K562 (cell line): ENCODE data around the gene CTSW. TPM values are rescaled to one million over a fixed set of nuclear protein-coding genes. Genes with fewer than 3 reads are reported as not detected.

Source experiments
- CBFA2T2 ChIP-seq: fragments of 450-650 bp; conservative IDR thresholded peaks from 2 replicates; pipeline ENCODE4 v1.6.1; 2017; ENCODE audit warnings: mild to moderate bottlenecking
- DMBX1 ChIP-seq: fragments of 250-450 bp; sonication (Bioruptor Pico); IDR thresholded peaks from 2 replicates; pipeline ENCODE4 v1.8.0; 2022; ENCODE audit warnings: inconsistent platforms, mild to moderate bottlenecking, moderate library complexity, borderline replicate concordance
- ELF2 ChIP-seq: fragments of 250-450 bp; sonication (Bioruptor Pico); IDR thresholded peaks from 2 replicates; pipeline ENCODE4 v1.5.0; 2021; ENCODE audit warnings: mild to moderate bottlenecking
- EWSR1 ChIP-seq: fragments of 450-650 bp; IDR thresholded peaks from 2 replicates; pipeline ENCODE4 v1.6.1; 2018; ENCODE audit warnings: borderline replicate concordance, mild to moderate bottlenecking, low read depth, moderate library complexity; ENCODE audit not compliant: partially characterized antibody
- FOXJ2 ChIP-seq: fragments of 200-800 bp; sonication (Bioruptor generic); IDR thresholded peaks from 2 replicates; pipeline ENCODE4 v1.6.1; 2016; ENCODE audit warnings: missing genetic modification characterization, missing compliant biosample characterization
- MAFK ChIP-seq: IDR thresholded peaks from 2 replicates; pipeline ENCODE4 v1.6.1; 2011; ENCODE audit warnings: low read length, improper control_type of control experiment
- MAZ ChIP-seq, 2 experiments: fragments of 450-650 bp in 1 of 2; sonication (generic) in 1 of 2; formaldehyde crosslinking; IDR thresholded peaks in 1 of 2; conservative IDR thresholded peaks in 1 of 2; 2 replicates each; pipeline versions ENCODE4 v1.4.0 to v1.5.0; 2020; ENCODE audit warnings: mild to moderate bottlenecking in 1 of 2, missing genetic modification reagents in 1 of 2
- MXI1 ChIP-seq: IDR thresholded peaks from 2 replicates; pipeline ENCODE4 v1.6.1; 2011; ENCODE audit warnings: low read depth, mild to moderate bottlenecking, improper control_type of control experiment, low read length
- RAD51 ChIP-seq: fragments of 450-650 bp; IDR thresholded peaks from 2 replicates; pipeline ENCODE4 v1.7.1; 2016; ENCODE audit warnings: low read depth, mild to moderate bottlenecking, borderline replicate concordance
- STAG1 ChIP-seq: sonication (generic); formaldehyde crosslinking; IDR thresholded peaks from 2 replicates; pipeline ENCODE4 v1.5.0; 2020; ENCODE audit warnings: missing genetic modification reagents, borderline replicate concordance
- STAT5A ChIP-seq: IDR thresholded peaks from 2 replicates; pipeline ENCODE4 v1.6.1; 2012; ENCODE audit warnings: low read length, inconsistent platforms, borderline replicate concordance
- YBX1 ChIP-seq: fragments of 450-650 bp; IDR thresholded peaks from 2 replicates; pipeline ENCODE4 v1.7.1; 2016; ENCODE audit warnings: mild to moderate bottlenecking
- ZNF311 ChIP-seq: fragments of 250-450 bp; sonication (Bioruptor Pico); IDR thresholded peaks from 2 replicates; pipeline ENCODE4 v1.4.0; 2020; ENCODE audit warnings: mild to moderate bottlenecking, moderate library complexity
- polyA plus RNA-seq, 8 experiments: library from polyadenylated mRNA; depleted of rRNA in 4 of 8; stranded (reverse) in 5 of 8; unstranded in 3 of 8; fragments of >200 nt; fragmentation: Nextera tagmentation in 2 of 8; fragmentation: Illumina TruSeq in 1 of 8; extraction: Ambion mirVana in 2 of 8; extraction: Trizol in 1 of 8; gene quantifications; 2 replicates each; pipeline versions ENCODE4 v1.2.1 to v1.2.3, GENCODE V29; 2011 to 2014; ENCODE audit warnings: inconsistent platforms in 1 of 8, missing spikeins in 1 of 8
- total RNA-seq, 7 experiments: library from RNA; depleted of rRNA in 6 of 7; stranded (reverse); fragments of >200 nt in 6 of 7; fragmentation: Illumina TruSeq in 2 of 7; extraction: Trizol in 2 of 7; gene quantifications; 2 replicates each; pipeline versions ENCODE4 v1.2.1 to v1.2.3, GENCODE V29; 2011 to 2021; ENCODE audit warnings: low replicate concordance in 1 of 7
- TF ChIP-seq, protein P1 (sequence below): fragments of 250-450 bp; sonication (Bioruptor Pico); IDR thresholded peaks from 2 replicates; pipeline ENCODE4 v1.9.0; 2021; ENCODE audit warnings: mild to moderate bottlenecking, inconsistent platforms
- TF ChIP-seq, protein P2 (sequence below): fragments of 250-450 bp; sonication (Bioruptor Pico); IDR thresholded peaks from 2 replicates; pipeline ENCODE4 v1.8.0; 2021; ENCODE audit warnings: moderate library complexity, mild to moderate bottlenecking, inconsistent platforms
- TF ChIP-seq, protein P3 (sequence below), 2 experiments: fragments of 450-650 bp in 1 of 2; IDR thresholded peaks; 2 replicates each; pipeline ENCODE4 v1.6.1; 2011 to 2017; ENCODE audit warnings: low read depth in 2 of 2, antibody characterized with exemption in 1 of 2, borderline replicate concordance in 1 of 2, low read length in 1 of 2, mild to moderate bottlenecking in 1 of 2, mixed read lengths in 1 of 2; ENCODE audit not compliant: control insufficient read depth in 1 of 2

The CTSW gene
- total and polyA plus RNA-seq, 9 of the 15 experiments (the other 6 are each of a cell fraction or from before 2014, with no cell fraction given): 0.04 TPM; not detected in 8

DNA sequence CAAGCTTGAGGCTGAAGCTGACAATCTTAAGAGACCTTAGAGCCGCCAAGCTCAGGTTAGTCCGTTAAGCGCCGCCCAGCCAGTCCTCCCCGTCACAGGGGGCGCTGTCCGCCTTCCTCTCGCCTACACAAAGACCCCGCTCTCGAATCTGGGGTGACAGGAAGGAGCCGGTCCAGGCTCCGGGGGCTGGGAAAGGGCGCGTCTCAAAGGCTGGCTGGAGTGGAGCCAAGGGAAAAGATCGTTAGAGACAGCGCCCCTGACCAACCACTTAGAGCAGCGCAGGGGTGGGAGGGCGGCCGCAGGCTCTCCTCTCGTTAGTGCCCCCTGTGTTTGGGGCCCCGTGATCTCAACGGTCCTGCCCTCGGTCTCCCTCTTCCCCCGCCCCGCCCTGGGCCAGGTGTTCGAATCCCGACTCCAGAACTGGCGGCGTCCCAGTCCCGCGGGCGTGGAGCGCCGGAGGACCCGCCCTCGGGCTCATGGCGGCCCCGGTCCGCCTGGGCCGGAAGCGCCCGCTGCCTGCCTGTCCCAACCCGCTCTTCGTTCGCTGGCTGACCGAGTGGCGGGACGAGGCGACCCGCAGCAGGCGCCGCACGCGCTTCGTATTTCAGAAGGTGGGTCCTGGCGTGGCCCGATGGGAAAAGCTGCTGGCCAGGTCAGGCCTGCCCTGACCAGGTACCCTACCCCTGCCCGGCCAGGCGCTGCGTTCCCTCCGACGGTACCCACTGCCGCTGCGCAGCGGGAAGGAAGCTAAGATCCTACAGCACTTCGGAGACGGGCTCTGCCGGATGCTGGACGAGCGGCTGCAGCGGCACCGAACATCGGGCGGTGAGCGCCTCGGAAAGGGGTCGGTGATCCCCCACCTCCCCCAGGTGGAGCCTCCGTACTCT is 19.1 kb upstream of the CTSW start, which contains the start of gene MUS81 (continued):
- no peak for TF ChIP-seq MAFK
- no peak for TF ChIP-seq DMBX1 (CRISPR knock-in tag)
- TF ChIP-seq EWSR1: no peak
- TF ChIP-seq MXI1: no peak
- TF ChIP-seq MAZ (CRISPR knock-in tag; conservative IDR thresholded peaks at IDR 0.05 in 1 of 2, IDR thresholded peaks at IDR 0.05 in 1 of 2): peak; percentile 88 to 95
- TF ChIP-seq, protein P1, sequence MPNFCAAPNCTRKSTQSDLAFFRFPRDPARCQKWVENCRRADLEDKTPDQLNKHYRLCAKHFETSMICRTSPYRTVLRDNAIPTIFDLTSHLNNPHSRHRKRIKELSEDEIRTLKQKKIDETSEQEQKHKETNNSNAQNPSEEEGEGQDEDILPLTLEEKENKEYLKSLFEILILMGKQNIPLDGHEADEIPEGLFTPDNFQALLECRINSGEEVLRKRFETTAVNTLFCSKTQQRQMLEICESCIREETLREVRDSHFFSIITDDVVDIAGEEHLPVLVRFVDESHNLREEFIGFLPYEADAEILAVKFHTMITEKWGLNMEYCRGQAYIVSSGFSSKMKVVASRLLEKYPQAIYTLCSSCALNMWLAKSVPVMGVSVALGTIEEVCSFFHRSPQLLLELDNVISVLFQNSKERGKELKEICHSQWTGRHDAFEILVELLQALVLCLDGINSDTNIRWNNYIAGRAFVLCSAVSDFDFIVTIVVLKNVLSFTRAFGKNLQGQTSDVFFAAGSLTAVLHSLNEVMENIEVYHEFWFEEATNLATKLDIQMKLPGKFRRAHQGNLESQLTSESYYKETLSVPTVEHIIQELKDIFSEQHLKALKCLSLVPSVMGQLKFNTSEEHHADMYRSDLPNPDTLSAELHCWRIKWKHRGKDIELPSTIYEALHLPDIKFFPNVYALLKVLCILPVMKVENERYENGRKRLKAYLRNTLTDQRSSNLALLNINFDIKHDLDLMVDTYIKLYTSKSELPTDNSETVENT (CRISPR knock-in tag): peak; percentile 100
- TF ChIP-seq, protein P2, sequence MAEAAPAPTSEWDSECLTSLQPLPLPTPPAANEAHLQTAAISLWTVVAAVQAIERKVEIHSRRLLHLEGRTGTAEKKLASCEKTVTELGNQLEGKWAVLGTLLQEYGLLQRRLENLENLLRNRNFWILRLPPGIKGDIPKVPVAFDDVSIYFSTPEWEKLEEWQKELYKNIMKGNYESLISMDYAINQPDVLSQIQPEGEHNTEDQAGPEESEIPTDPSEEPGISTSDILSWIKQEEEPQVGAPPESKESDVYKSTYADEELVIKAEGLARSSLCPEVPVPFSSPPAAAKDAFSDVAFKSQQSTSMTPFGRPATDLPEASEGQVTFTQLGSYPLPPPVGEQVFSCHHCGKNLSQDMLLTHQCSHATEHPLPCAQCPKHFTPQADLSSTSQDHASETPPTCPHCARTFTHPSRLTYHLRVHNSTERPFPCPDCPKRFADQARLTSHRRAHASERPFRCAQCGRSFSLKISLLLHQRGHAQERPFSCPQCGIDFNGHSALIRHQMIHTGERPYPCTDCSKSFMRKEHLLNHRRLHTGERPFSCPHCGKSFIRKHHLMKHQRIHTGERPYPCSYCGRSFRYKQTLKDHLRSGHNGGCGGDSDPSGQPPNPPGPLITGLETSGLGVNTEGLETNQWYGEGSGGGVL (CRISPR knock-in tag): no peak
- TF ChIP-seq RAD51: peak; percentile 47; the same call in 1 of the 2 replicates
- TF ChIP-seq STAT5A: peak; percentile 21; the same call in 1 of the 2 replicates
- TF ChIP-seq, protein P3, sequence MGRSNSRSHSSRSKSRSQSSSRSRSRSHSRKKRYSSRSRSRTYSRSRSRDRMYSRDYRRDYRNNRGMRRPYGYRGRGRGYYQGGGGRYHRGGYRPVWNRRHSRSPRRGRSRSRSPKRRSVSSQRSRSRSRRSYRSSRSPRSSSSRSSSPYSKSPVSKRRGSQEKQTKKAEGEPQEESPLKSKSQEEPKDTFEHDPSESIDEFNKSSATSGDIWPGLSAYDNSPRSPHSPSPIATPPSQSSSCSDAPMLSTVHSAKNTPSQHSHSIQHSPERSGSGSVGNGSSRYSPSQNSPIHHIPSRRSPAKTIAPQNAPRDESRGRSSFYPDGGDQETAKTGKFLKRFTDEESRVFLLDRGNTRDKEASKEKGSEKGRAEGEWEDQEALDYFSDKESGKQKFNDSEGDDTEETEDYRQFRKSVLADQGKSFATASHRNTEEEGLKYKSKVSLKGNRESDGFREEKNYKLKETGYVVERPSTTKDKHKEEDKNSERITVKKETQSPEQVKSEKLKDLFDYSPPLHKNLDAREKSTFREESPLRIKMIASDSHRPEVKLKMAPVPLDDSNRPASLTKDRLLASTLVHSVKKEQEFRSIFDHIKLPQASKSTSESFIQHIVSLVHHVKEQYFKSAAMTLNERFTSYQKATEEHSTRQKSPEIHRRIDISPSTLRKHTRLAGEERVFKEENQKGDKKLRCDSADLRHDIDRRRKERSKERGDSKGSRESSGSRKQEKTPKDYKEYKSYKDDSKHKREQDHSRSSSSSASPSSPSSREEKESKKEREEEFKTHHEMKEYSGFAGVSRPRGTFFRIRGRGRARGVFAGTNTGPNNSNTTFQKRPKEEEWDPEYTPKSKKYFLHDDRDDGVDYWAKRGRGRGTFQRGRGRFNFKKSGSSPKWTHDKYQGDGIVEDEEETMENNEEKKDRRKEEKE (IDR thresholded peaks at IDR 0.05; ENCODE audit: borderline replicate concordance in 1 of 2, control insufficient read depth in 1 of 2, low read depth in 2 of 2, low read length in 1 of 2): 0 out of 4 replicates have a peak, but pooled peaks of 1 of the 2 experiments have one; percentile 61
- no peak for TF ChIP-seq STAG1 (CRISPR knock-in tag)
- peak; percentile 77; the same call in 1 of the 2 replicates for TF ChIP-seq ELF2 (CRISPR knock-in tag)
- no peak for TF ChIP-seq ZNF311 (CRISPR knock-in tag)
- no peak for TF ChIP-seq CBFA2T2
- TF ChIP-seq FOXJ2 (tag): no peak
- no peak for TF ChIP-seq YBX1
